ENCODE measurements around the gene CTRB1.

DNA sequence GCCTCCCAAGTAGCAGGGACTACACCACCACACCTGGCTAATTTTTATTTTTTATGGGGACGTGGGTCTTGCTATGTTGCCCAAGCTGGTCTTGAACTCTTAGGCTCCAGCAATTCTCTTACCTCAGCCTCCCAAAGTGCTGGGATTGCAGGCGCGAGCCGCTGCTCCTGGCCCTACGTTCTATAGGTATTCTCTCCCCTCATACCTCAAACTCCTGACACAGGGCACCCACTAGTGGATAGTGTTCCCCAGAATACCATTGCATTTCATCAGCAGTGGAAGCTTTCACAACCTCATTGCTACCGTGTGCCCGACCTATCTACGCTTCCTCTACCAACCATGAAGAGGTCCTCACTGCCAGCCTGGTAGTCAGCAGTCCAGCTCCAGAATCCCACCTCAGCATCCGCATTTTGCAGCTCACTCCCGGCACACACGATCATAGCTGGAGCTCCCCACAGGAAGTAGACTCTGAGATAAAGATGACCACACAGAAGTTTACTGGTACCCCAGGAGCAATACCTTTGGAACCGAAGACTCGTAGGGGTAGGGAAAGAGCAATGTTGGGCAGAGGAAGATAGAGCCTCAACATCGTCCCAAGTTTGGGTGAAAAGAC is 21.2 kb upstream of the CTRB1 start:
- no peak for TF ChIP-seq POLR2A (IDR thresholded peaks at IDR 0.05)
- TF ChIP-seq POLR2AphosphoS5 (IDR thresholded peaks at IDR 0.05; ENCODE audit: insufficient read depth in 1 of 2, low read depth in 1 of 2), result no peak
